Lower leg skin (tissue), 4 donors: ENCODE data around the gene MYO18A. TPM values are rescaled to one million over a fixed set of nuclear protein-coding genes. Genes with fewer than 3 reads are reported as not detected.
"Not testable (repeated sequence)": the region's sequence is repeated elsewhere in the genome, so short reads cannot be mapped to it uniquely, and the experiment has no call there.

ENCODE experiments used
- DNase-seq, 2 donors: peaks; one replicate each; pipeline ENCODE4 v3.0.0-alpha.2; 2019; ENCODE audit warnings: low spot score in 2 of 2
- H3K4me3 ChIP-seq: fragments of 200-600 bp; sonication (generic); 2 replicates; pipeline ENCODE4 v1.5.1; 2017; ENCODE audit warnings: mild to moderate bottlenecking, low read depth; ENCODE audit not compliant: poor library complexity, severe bottlenecking
- CTCF ChIP-seq, 3 donors: fragments of 450-650 bp; IDR thresholded peaks; one replicate each; pipeline ENCODE4 v1.5.1; 2016; ENCODE audit warnings: antibody characterized with exemption in 3 of 3, mild to moderate bottlenecking in 3 of 3, moderate library complexity in 2 of 3
- POLR2A ChIP-seq, 2 donors: fragments of 450-650 bp; IDR thresholded peaks; one replicate each; pipeline ENCODE4 v1.6.1; 2016 to 2017; ENCODE audit warnings: antibody characterized with exemption in 2 of 2, mild to moderate bottlenecking in 1 of 2, moderate library complexity in 1 of 2
- WGBS, 2 donors: methylation state at CpG; one replicate each; pipeline ENCODE4 v1.1.5; 2018; 5-methylcytosine and 5-hydroxymethylcytosine counted together
- intact Hi-C: fragments of 100-400 bp; cut with DNase I; formaldehyde crosslinking; loops from one replicate; pipeline ENCODE4 v1.15.0; 2023; ENCODE audit warnings: low total_unique reads
- total RNA-seq, 4 donors: library from RNA; depleted of rRNA; stranded (reverse); fragments of >200 nt; gene quantifications; one replicate each; pipeline ENCODE4 v1.1.0, GENCODE V29; 2016

Gene MYO18A
- total RNA-seq, 4 donors from 2014 or later, result 87.3 to 123 (median 94.0) TPM

DNA sequence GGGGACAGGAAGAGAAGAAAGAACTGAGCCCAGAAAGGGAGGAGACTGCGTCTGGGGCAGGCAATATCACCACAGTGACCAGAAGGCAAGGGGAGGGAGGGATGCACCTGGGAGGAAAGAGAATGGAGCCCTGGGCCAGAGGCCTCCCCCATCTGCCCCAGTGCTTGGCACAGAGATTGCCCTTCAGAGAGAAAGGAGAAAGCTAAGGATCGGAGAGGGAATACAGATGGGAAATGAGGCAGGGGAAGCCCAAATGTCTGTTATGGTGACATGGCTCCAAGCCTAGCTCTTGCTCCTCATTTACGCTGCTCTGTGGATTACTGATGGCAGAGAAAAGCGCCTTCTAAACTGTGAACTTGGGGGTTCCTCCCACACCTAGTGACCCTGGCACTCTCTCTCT is 90.1 kb downstream of the MYO18A start:
- TF ChIP-seq CTCF (IDR thresholded peaks at IDR 0.05), result no peak
- TF ChIP-seq POLR2A (IDR thresholded peaks at IDR 0.05), result no peak
- 66 to 73% methylated on average over 4 of the region's 4 CpGs for WGBS, 2 donors
- H3K4me3 ChIP-seq, result no peak overlapping the region
- DNase-seq, result no peak
- intact Hi-C loops, result no loop called here

- TF ChIP-seq POLR2A (IDR thresholded peaks at IDR 0.05), result no peak
- TF ChIP-seq CTCF (IDR thresholded peaks at IDR 0.05), result no peak
- H3K4me3 ChIP-seq, result no peak overlapping the region
- intact Hi-C loops, result no loop called here
- DNase-seq, result no peak
- WGBS, 2 donors, result 77 to 82% methylated on average over 16 to 20 of the region's 20 CpGs
Measured at GRCh38 chr17:29089601-29090044, 90.6 kb downstream of the MYO18A start.

- intact Hi-C loops, DNase-seq, H3K4me3 ChIP-seq: not testable (repeated sequence)
- 91 to 98% methylated on average over 3 of the region's 3 CpGs for WGBS, 2 donors
Measured at GRCh38 chr17:29088782-29089181, 91.4 kb downstream of the MYO18A start.

DNA sequence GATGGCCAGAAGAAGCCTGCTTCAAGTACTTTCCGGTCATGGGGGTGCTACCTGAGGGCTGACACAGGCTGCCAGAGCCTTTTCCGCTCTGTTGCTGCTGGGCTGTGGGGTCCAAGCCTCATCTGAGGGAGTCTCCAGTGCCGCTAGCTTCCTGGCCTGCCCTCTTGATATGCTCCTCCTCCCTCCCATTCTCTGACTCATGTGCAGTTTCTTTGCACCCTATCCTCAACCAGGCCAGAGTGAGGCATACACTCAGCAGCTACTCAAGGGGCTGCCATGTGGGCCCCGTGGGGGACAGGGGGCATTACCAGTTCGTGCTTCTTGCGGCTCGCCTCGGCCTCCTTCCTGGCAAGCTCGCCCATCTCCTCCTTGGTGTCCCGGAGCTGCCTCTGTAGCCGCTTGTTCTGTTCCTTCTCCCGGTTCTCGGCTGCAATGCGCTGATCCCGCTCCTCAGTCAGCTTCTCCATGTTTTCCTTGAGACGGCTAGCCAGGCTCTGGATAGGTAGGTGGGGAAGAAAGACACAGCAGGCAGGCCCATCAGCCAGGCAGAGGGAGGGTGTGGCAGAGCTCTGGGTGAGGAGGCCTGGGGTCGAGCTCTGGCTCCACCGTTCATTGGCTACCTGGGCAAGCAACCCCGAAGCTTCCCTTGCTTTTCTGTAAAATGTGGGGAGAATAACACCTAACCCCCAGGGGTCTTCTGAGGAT is 93.4 kb downstream of the MYO18A start:
- H3K4me3 ChIP-seq, result no peak overlapping the region
- 93% methylated on average over 19 of the region's 19 CpGs for WGBS, 2 donors
- intact Hi-C loops, result no loop called here
- TF ChIP-seq POLR2A (IDR thresholded peaks at IDR 0.05) (no peak), CTCF (IDR thresholded peaks at IDR 0.05) (no peak)
- DNase-seq, result no peak

GRCh38 chr17:29085223-29085622 is 95.0 kb downstream of the MYO18A start:
- intact Hi-C loops, result no loop called here
- WGBS, 2 donors, result 86 to 88% methylated on average over 12 of the region's 12 CpGs
- no peak for TF ChIP-seq CTCF (IDR thresholded peaks at IDR 0.05)
- TF ChIP-seq POLR2A (IDR thresholded peaks at IDR 0.05), result no peak
- no peak for DNase-seq
- no peak overlapping the region for H3K4me3 ChIP-seq

GRCh38 chr17:29084541-29085146 is 95.6 kb downstream of the MYO18A start:
- TF ChIP-seq POLR2A (IDR thresholded peaks at IDR 0.05) (no peak), CTCF (IDR thresholded peaks at IDR 0.05) (no peak)
- no peak overlapping the region for H3K4me3 ChIP-seq
- WGBS, 2 donors, result 74 to 81% methylated on average over 21 of the region's 21 CpGs
- DNase-seq, result no peak
- intact Hi-C loops, result no loop called here
